ENCODE results near the gene NUFIP2. TPM values are rescaled to one million over a fixed set of nuclear protein-coding genes. Genes with fewer than 3 reads are reported as not detected.

The NUFIP2 gene
- total and polyA plus RNA-seq, 10 of the 15 experiments (the other 5 are each of a cell fraction or from before 2014, with no cell fraction given) = 3.7 to 32.3 (median 14.5) TPM

GRCh38 chr17:29252101-29252791 is 41.7 kb downstream of the NUFIP2 start:
- FAIRE-seq (no peak), ATAC-seq (peak; percentile 53), DNase-seq (ENCODE audit: low read depth, low spot score) (no peak)
- TF ChIP-seq RAD21 (IDR thresholded peaks at IDR 0.05; ENCODE audit: insufficient read depth, low read depth, low read length) (peak; percentile 30; the same call in 1 of the 2 replicates), CBX5 (IDR thresholded peaks at IDR 0.05; ENCODE audit: low read depth) (no peak), SMC3 (IDR thresholded peaks at IDR 0.05; ENCODE audit: borderline replicate concordance, low read length) (peak; percentile 29; the same call in 1 of the 2 replicates)
- TF ChIP-seq, protein P1, sequence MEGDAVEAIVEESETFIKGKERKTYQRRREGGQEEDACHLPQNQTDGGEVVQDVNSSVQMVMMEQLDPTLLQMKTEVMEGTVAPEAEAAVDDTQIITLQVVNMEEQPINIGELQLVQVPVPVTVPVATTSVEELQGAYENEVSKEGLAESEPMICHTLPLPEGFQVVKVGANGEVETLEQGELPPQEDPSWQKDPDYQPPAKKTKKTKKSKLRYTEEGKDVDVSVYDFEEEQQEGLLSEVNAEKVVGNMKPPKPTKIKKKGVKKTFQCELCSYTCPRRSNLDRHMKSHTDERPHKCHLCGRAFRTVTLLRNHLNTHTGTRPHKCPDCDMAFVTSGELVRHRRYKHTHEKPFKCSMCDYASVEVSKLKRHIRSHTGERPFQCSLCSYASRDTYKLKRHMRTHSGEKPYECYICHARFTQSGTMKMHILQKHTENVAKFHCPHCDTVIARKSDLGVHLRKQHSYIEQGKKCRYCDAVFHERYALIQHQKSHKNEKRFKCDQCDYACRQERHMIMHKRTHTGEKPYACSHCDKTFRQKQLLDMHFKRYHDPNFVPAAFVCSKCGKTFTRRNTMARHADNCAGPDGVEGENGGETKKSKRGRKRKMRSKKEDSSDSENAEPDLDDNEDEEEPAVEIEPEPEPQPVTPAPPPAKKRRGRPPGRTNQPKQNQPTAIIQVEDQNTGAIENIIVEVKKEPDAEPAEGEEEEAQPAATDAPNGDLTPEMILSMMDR (IDR thresholded peaks at IDR 0.05 in 2 of 3, conservative IDR thresholded peaks at IDR 0.05 in 1 of 3; ENCODE audit: control insufficient read depth in 2 of 3, extremely low read depth in 1 of 3, insufficient read depth in 1 of 3, low read depth in 3 of 3, low read length in 3 of 3) = peak; percentile 19 to 47 (median 46); a peak in 4 of 6 replicates
- in situ Hi-C loops (cut with MboI) = no loop called here
- Histone ChIP-seq H3K9me3 (replicated peaks; ENCODE audit: control insufficient read depth, insufficient read depth, low read length) (no peaks in the 10 kb centered on the region), H3K36me3 (ENCODE audit: control insufficient read depth in 2 of 2, insufficient read depth in 2 of 2, low read length in 1 of 2) (peaks cover 0 to 5% of the 10 kb centered on the region in 2 experiments; a peak in 2 of 4 replicates), H2AFZ (ENCODE audit: control insufficient read depth, low read depth, low read length) (no peak overlapping the region), H3K27me3 (replicated peaks in 1 of 2; ENCODE audit: control insufficient read depth in 2 of 2, insufficient read depth in 2 of 2, low read length in 1 of 2) (no peaks in the 10 kb centered on the region), H3K27ac (ENCODE audit: control insufficient read depth, insufficient read depth) (no peak overlapping the region), H3K79me2 (ENCODE audit: control insufficient read depth, insufficient read depth, low read length) (no peaks in the 10 kb centered on the region), H3K4me3 (no peak overlapping the region), H3K4me1 (ENCODE audit: control insufficient read depth, insufficient read depth, low read length) (no peaks in the 10 kb centered on the region), H3K4me2 (ENCODE audit: control insufficient read depth, insufficient read depth) (no peak overlapping the region), H4K20me1 (ENCODE audit: control insufficient read depth, insufficient read depth) (no peaks in the 10 kb centered on the region), H3K9ac (ENCODE audit: control insufficient read depth, insufficient read depth, low read length) (no peak overlapping the region)
- WGBS (ENCODE audit: insufficient coverage, insufficient replicate concordance, low lambda C conversion rate, missing lambda C conversion rate) = 72% methylated on average over 7 of the region's 7 CpGs
- ChIA-PET POLR2A (no interaction called here), RAD21 (ENCODE audit: unreplicated experiment) (interaction anchor here (1.0 kb wide), 1 partner anchor 40 kb away, joined by 4 read pairs; no protein-coding TSS in a partner anchor), CTCF (interaction anchor here (0.7 to 4.7 kb wide), 7 partner anchors 9 to 128 kb away, joined by 3 to 27 read pairs (median 4); no protein-coding TSS in a partner anchor), SMC1A (ENCODE audit: uncharacterized antibody, unreplicated experiment) (interaction anchor here (1.5 to 2.7 kb wide), 2 partner anchors 22 to 39 kb away, joined by 4 to 12 read pairs; no protein-coding TSS in a partner anchor)
- intact Hi-C loops (cut with micrococcal nuclease; ENCODE audit: unreplicated experiment) = no loop called here
- no TSS peak for BruUV-seq (replicated peaks)
